ENCODE results near the gene TRIM37. TPM values are rescaled to one million over a fixed set of nuclear protein-coding genes. Genes with fewer than 3 reads are reported as not detected.

The TRIM37 gene
- total and polyA plus RNA-seq, 2 of the 8 experiments (the other 6 are each of a cell fraction or from before 2014, with no cell fraction given): 38.2 to 57.0 TPM

DNA sequence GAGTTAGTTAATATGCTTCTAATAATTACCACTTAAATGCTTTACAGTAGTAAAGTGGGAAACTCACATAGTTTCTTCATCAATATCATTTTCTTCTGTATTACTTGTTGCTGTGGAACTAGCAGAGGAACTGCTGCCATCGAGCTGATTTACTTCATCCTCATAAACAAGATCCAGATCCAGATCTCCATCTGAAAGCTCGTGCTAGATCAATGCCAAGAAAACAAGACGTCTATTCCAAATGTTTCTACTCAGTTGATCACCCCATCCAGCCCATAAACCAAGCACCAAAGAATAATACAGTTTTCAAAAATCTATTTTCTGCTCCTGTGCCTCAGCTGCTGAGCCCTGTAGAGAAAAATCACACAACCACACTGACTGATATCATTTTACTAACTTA, 59.1 kb downstream of the TRIM37 start (continued):
- TF ChIP-seq, protein P1, sequence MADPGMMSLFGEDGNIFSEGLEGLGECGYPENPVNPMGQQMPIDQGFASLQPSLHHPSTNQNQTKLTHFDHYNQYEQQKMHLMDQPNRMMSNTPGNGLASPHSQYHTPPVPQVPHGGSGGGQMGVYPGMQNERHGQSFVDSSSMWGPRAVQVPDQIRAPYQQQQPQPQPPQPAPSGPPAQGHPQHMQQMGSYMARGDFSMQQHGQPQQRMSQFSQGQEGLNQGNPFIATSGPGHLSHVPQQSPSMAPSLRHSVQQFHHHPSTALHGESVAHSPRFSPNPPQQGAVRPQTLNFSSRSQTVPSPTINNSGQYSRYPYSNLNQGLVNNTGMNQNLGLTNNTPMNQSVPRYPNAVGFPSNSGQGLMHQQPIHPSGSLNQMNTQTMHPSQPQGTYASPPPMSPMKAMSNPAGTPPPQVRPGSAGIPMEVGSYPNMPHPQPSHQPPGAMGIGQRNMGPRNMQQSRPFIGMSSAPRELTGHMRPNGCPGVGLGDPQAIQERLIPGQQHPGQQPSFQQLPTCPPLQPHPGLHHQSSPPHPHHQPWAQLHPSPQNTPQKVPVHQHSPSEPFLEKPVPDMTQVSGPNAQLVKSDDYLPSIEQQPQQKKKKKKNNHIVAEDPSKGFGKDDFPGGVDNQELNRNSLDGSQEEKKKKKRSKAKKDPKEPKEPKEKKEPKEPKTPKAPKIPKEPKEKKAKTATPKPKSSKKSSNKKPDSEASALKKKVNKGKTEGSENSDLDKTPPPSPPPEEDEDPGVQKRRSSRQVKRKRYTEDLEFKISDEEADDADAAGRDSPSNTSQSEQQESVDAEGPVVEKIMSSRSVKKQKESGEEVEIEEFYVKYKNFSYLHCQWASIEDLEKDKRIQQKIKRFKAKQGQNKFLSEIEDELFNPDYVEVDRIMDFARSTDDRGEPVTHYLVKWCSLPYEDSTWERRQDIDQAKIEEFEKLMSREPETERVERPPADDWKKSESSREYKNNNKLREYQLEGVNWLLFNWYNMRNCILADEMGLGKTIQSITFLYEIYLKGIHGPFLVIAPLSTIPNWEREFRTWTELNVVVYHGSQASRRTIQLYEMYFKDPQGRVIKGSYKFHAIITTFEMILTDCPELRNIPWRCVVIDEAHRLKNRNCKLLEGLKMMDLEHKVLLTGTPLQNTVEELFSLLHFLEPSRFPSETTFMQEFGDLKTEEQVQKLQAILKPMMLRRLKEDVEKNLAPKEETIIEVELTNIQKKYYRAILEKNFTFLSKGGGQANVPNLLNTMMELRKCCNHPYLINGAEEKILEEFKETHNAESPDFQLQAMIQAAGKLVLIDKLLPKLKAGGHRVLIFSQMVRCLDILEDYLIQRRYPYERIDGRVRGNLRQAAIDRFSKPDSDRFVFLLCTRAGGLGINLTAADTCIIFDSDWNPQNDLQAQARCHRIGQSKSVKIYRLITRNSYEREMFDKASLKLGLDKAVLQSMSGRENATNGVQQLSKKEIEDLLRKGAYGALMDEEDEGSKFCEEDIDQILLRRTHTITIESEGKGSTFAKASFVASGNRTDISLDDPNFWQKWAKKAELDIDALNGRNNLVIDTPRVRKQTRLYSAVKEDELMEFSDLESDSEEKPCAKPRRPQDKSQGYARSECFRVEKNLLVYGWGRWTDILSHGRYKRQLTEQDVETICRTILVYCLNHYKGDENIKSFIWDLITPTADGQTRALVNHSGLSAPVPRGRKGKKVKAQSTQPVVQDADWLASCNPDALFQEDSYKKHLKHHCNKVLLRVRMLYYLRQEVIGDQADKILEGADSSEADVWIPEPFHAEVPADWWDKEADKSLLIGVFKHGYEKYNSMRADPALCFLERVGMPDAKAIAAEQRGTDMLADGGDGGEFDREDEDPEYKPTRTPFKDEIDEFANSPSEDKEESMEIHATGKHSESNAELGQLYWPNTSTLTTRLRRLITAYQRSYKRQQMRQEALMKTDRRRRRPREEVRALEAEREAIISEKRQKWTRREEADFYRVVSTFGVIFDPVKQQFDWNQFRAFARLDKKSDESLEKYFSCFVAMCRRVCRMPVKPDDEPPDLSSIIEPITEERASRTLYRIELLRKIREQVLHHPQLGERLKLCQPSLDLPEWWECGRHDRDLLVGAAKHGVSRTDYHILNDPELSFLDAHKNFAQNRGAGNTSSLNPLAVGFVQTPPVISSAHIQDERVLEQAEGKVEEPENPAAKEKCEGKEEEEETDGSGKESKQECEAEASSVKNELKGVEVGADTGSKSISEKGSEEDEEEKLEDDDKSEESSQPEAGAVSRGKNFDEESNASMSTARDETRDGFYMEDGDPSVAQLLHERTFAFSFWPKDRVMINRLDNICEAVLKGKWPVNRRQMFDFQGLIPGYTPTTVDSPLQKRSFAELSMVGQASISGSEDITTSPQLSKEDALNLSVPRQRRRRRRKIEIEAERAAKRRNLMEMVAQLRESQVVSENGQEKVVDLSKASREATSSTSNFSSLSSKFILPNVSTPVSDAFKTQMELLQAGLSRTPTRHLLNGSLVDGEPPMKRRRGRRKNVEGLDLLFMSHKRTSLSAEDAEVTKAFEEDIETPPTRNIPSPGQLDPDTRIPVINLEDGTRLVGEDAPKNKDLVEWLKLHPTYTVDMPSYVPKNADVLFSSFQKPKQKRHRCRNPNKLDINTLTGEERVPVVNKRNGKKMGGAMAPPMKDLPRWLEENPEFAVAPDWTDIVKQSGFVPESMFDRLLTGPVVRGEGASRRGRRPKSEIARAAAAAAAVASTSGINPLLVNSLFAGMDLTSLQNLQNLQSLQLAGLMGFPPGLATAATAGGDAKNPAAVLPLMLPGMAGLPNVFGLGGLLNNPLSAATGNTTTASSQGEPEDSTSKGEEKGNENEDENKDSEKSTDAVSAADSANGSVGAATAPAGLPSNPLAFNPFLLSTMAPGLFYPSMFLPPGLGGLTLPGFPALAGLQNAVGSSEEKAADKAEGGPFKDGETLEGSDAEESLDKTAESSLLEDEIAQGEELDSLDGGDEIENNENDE (IDR thresholded peaks at IDR 0.05; ENCODE audit: insufficient replicate concordance, low read length): no peak
- TF ChIP-seq SIN3A (conservative IDR thresholded peaks at IDR 0.05 in 1 of 2, IDR thresholded peaks at IDR 0.05 in 1 of 2; ENCODE audit: low read depth in 1 of 2, low read length in 2 of 2): no peak
- no peak for TF ChIP-seq BCL11A (IDR thresholded peaks at IDR 0.05; ENCODE audit: low read depth in 2 of 2, low read length in 2 of 2)
- no peak for TF ChIP-seq HDAC2 (IDR thresholded peaks at IDR 0.05; ENCODE audit: borderline replicate concordance in 1 of 2, low read depth in 2 of 2, low read length in 2 of 2)

All from H1 (cell line).